HepG2 (cell line): ENCODE measurements around the gene CST3. TPM values are rescaled to one million over a fixed set of nuclear protein-coding genes. Genes with fewer than 3 reads are reported as not detected.

Experiments
- DPF2 ChIP-seq: sonication (generic); formaldehyde crosslinking; IDR thresholded peaks from 2 replicates; pipeline ENCODE4 v1.4.0; 2020; ENCODE audit warnings: mild to moderate bottlenecking, low read depth, missing genetic modification reagents, borderline replicate concordance
- ELF3 ChIP-seq: IDR thresholded peaks from 2 replicates; pipeline ENCODE4 v1.6.1; 2016; ENCODE audit warnings: missing genetic modification reagents, missing compliant biosample characterization
- ELF4 ChIP-seq: sonication (generic); formaldehyde crosslinking; IDR thresholded peaks from 2 replicates; pipeline ENCODE4 v1.5.0; 2020; ENCODE audit warnings: missing genetic modification reagents, mild to moderate bottlenecking, moderate library complexity, borderline replicate concordance
- HDAC6 ChIP-seq: fragments of 200-600 bp; sonication (generic); IDR thresholded peaks from 2 replicates; pipeline ENCODE4 v1.7.0; 2017; ENCODE audit warnings: mild to moderate bottlenecking, antibody characterized with exemption, low read length, low read depth
- HINFP ChIP-seq: sonication (generic); formaldehyde crosslinking; IDR thresholded peaks from 2 replicates; pipeline ENCODE4 v1.4.0; 2020; ENCODE audit warnings: low read depth, mild to moderate bottlenecking, missing genetic modification reagents
- HNRNPL ChIP-seq: fragments of 200-400 bp; formaldehyde crosslinking; IDR thresholded peaks from 2 replicates; pipeline ENCODE4 v1.6.1; 2017; ENCODE audit warnings: mild to moderate bottlenecking, low read depth, low read length
- JUND ChIP-seq: sonication (generic); formaldehyde crosslinking; IDR thresholded peaks from 2 replicates; pipeline ENCODE4 v1.8.0; 2022; ENCODE audit warnings: mild to moderate bottlenecking, missing genetic modification reagents
- KAT2B ChIP-seq: fragments of 150-350 bp; IDR thresholded peaks from 2 replicates; pipeline ENCODE4 v1.6.1; 2014; ENCODE audit warnings: low read depth, low read length, borderline replicate concordance
- KAT7 ChIP-seq: IDR thresholded peaks from 2 replicates; pipeline ENCODE4 v1.6.1; 2018; ENCODE audit warnings: borderline replicate concordance, missing compliant biosample characterization
- KAT8 ChIP-seq: IDR thresholded peaks from 2 replicates; pipeline ENCODE4 v1.6.1; 2016; ENCODE audit warnings: missing genetic modification reagents, missing compliant biosample characterization
- LCORL ChIP-seq, 2 experiments: fragments of 450-650 bp in 1 of 2; sonication (generic) in 1 of 2; formaldehyde crosslinking in 1 of 2; IDR thresholded peaks; 2 replicates each; pipeline versions ENCODE4 v1.5.0 to v1.6.1; 2017 to 2020; ENCODE audit warnings: antibody characterized with exemption in 1 of 2, missing genetic modification reagents in 1 of 2
- MIER3 ChIP-seq: IDR thresholded peaks from 2 replicates; pipeline ENCODE4 v1.6.1; 2016; ENCODE audit warnings: missing compliant biosample characterization, borderline replicate concordance
- MLLT10 ChIP-seq: sonication (generic); formaldehyde crosslinking; IDR thresholded peaks from 2 replicates; pipeline ENCODE4 v1.4.0; 2020; ENCODE audit warnings: missing genetic modification reagents
- NFE2L2 ChIP-seq: fragments of 150-350 bp; IDR thresholded peaks from 2 replicates; pipeline ENCODE4 v1.6.1; 2014; ENCODE audit warnings: low read length
- POLR2A ChIP-seq, 2 experiments: IDR thresholded peaks; 2 replicates each; pipeline ENCODE4 v1.6.1; 2011; ENCODE audit warnings: low read depth in 2 of 2, low read length in 2 of 2, mild to moderate bottlenecking in 1 of 2, moderate library complexity in 1 of 2; ENCODE audit not compliant: insufficient read depth in 1 of 2
- RFXAP ChIP-seq: sonication (generic); formaldehyde crosslinking; IDR thresholded peaks from 2 replicates; pipeline ENCODE4 v1.4.0; 2020; ENCODE audit warnings: missing genetic modification reagents, borderline replicate concordance
- SPEN ChIP-seq: sonication (generic); formaldehyde crosslinking; IDR thresholded peaks from 2 replicates; pipeline ENCODE4 v1.5.1; 2020; ENCODE audit warnings: low read depth, mild to moderate bottlenecking, missing genetic modification reagents
- ZFP36 ChIP-seq: fragments of 150-350 bp; IDR thresholded peaks from 2 replicates; pipeline ENCODE4 v1.6.1; 2018; ENCODE audit warnings: borderline replicate concordance, low read length, low read depth; ENCODE audit not compliant: partially characterized antibody
- ZFY ChIP-seq: sonication (generic); formaldehyde crosslinking; IDR thresholded peaks from 2 replicates; pipeline ENCODE4 v1.4.0; 2020; ENCODE audit warnings: missing genetic modification reagents
- ZMYM4 ChIP-seq: sonication (generic); formaldehyde crosslinking; IDR thresholded peaks from 2 replicates; pipeline ENCODE4 v1.8.1; 2023; ENCODE audit warnings: mild to moderate bottlenecking, missing genetic modification reagents
- ZNF20 ChIP-seq: sonication (generic); formaldehyde crosslinking; IDR thresholded peaks from 2 replicates; pipeline ENCODE4 v1.4.0; 2020; ENCODE audit warnings: mild to moderate bottlenecking, moderate library complexity, missing genetic modification reagents
- ZNF263 ChIP-seq: sonication (generic); formaldehyde crosslinking; IDR thresholded peaks from 2 replicates; pipeline ENCODE4 v1.4.0; 2020; ENCODE audit warnings: missing genetic modification reagents
- ZNF512B ChIP-seq: sonication (generic); formaldehyde crosslinking; IDR thresholded peaks from 2 replicates; pipeline ENCODE4 v1.5.1; 2020; ENCODE audit warnings: missing genetic modification reagents, mild to moderate bottlenecking, borderline replicate concordance
- ZNF564 ChIP-seq: sonication (generic); formaldehyde crosslinking; IDR thresholded peaks from 2 replicates; pipeline ENCODE4 v1.8.1; 2023; ENCODE audit warnings: mild to moderate bottlenecking, missing genetic modification reagents
- ZNF746 ChIP-seq: sonication (generic); formaldehyde crosslinking; IDR thresholded peaks from 2 replicates; pipeline ENCODE4 v1.8.0; 2022; ENCODE audit warnings: mild to moderate bottlenecking, missing genetic modification reagents
- ZNF768 ChIP-seq: sonication (generic); formaldehyde crosslinking; IDR thresholded peaks from 2 replicates; pipeline ENCODE4 v1.4.0; 2020; ENCODE audit warnings: missing genetic modification reagents
- ZNF781 ChIP-seq: sonication (generic); formaldehyde crosslinking; IDR thresholded peaks from 2 replicates; pipeline ENCODE4 v1.5.1; 2020; ENCODE audit warnings: borderline replicate concordance, mild to moderate bottlenecking, missing genetic modification reagents; ENCODE audit errors: not compliant biosample characterization
- ZNF878 ChIP-seq: sonication (generic); formaldehyde crosslinking; IDR thresholded peaks from 2 replicates; pipeline ENCODE4 v1.8.1; 2023; ENCODE audit warnings: mild to moderate bottlenecking, missing genetic modification reagents, moderate library complexity
- ZSCAN21 ChIP-seq: sonication (generic); formaldehyde crosslinking; IDR thresholded peaks from 2 replicates; pipeline ENCODE4 v1.8.0; 2022; ENCODE audit warnings: mild to moderate bottlenecking, missing genetic modification reagents, moderate library complexity, borderline replicate concordance
- polyA plus RNA-seq, 8 experiments: library from polyadenylated mRNA; depleted of rRNA in 3 of 8; stranded (reverse) in 7 of 8; unstranded in 1 of 8; fragments of >200 nt; fragmentation: Illumina TruSeq in 4 of 8; extraction: Trizol in 4 of 8; gene quantifications; 2 replicates each; pipeline versions ENCODE4 v1.2.1 to v1.2.3, GENCODE V29; 2011 to 2016; ENCODE audit warnings: low read depth in 4 of 8, missing spikeins in 1 of 8, mixed read lengths in 1 of 8; ENCODE audit not compliant: insufficient read depth in 1 of 8
- total RNA-seq, 5 experiments: library from RNA; depleted of rRNA; stranded (reverse); fragments of >200 nt; fragmentation: Illumina TruSeq; extraction: Trizol; gene quantifications; 2 replicates each; pipeline ENCODE4 v1.2.3, GENCODE V29; 2016; ENCODE audit warnings: low read depth in 1 of 5

CST3 gene
- total and polyA plus RNA-seq, 2 of the 13 experiments (the other 11 are each of a cell fraction or from before 2014, with no cell fraction given), result 690 to 1,005 TPM

GRCh38 chr20:23639490-23639958, 1.8 kb upstream of the CST3 start (continued):
- no peak for TF ChIP-seq ZFY
- no peak for TF ChIP-seq ZNF564 (CRISPR knock-in tag)
- 0 out of 2 replicates have a peak, but pooled peaks have one; percentile 18 for TF ChIP-seq DPF2 (CRISPR knock-in tag)
- no peak for TF ChIP-seq KAT2B
- no peak for TF ChIP-seq ZMYM4 (CRISPR knock-in tag)
- 0 out of 2 replicates have a peak, but pooled peaks have one; percentile 10 for TF ChIP-seq MIER3 (CRISPR knock-in tag)
- TF ChIP-seq ZNF768 (CRISPR knock-in tag), result peak; percentile 51; the same call in 1 of the 2 replicates
- peak; percentile 40; the same call in 1 of the 2 replicates for TF ChIP-seq HINFP (CRISPR knock-in tag)
- 0 out of 2 replicates have a peak, but pooled peaks have one; percentile 36 for TF ChIP-seq HNRNPL
- no peak for TF ChIP-seq ELF4
- TF ChIP-seq RFXAP, result 0 out of 2 replicates have a peak, but pooled peaks have one; percentile 31
- TF ChIP-seq ELF3 (CRISPR knock-in tag), result peak; percentile 84
- TF ChIP-seq LCORL (IDR thresholded peaks at IDR 0.05), result no peak
- no peak for TF ChIP-seq LCORL (CRISPR knock-in tag; IDR thresholded peaks at IDR 0.05)
- no peak for TF ChIP-seq ZSCAN21 (CRISPR knock-in tag)
- peak; percentile 52; the same call in 1 of the 2 replicates for TF ChIP-seq SPEN
- no peak for TF ChIP-seq ZNF746 (CRISPR knock-in tag)
- 0 out of 2 replicates have a peak, but pooled peaks have one; percentile 10 for TF ChIP-seq KAT8 (CRISPR knock-in tag)
- TF ChIP-seq ZNF878, result no peak
- no peak for TF ChIP-seq ZNF781 (CRISPR knock-in tag)
- TF ChIP-seq HDAC6, result no peak
- no peak for TF ChIP-seq MLLT10
- TF ChIP-seq JUND (CRISPR knock-in tag), result no peak
- TF ChIP-seq ZNF20 (CRISPR knock-in tag), result no peak
- TF ChIP-seq ZFP36, result no peak
- TF ChIP-seq NFE2L2, result no peak
- 0 out of 2 replicates have a peak, but pooled peaks have one; percentile 45 for TF ChIP-seq ZNF512B
- no peak; the same call in 1 of the 2 replicates for TF ChIP-seq KAT7 (CRISPR knock-in tag)
- peak; percentile 88 for TF ChIP-seq ZNF263 (CRISPR knock-in tag)
- TF ChIP-seq POLR2A (IDR thresholded peaks at IDR 0.05; ENCODE audit: insufficient read depth in 1 of 2, low read depth in 2 of 2, low read length in 2 of 2), result peak in 1 of 2 experiments; percentile 27; a peak in 2 of 4 replicates
